H1 (cell line): ENCODE results near the gene LIX1L. TPM values are rescaled to one million over a fixed set of nuclear protein-coding genes. Genes with fewer than 3 reads are reported as not detected.

ENCODE experiments used
- ASH2L ChIP-seq: fragments of 200-600, 300-600 bp; sonication (generic); IDR thresholded peaks from one replicate; pipeline ENCODE4 v1.7.1; 2017; ENCODE audit warnings: low read length
- BRCA1 ChIP-seq: IDR thresholded peaks from 2 replicates; pipeline ENCODE4 v1.6.1; 2012; ENCODE audit warnings: low read depth, low read length, improper control_type of control experiment
- CHD1 ChIP-seq: IDR thresholded peaks from 2 replicates; pipeline ENCODE4 v1.6.1; 2012; ENCODE audit warnings: low read depth, low read length, improper control_type of control experiment
- CHD7 ChIP-seq: fragments of 300-600 bp; sonication (generic); IDR thresholded peaks from 2 replicates; pipeline ENCODE4 v1.7.1; 2012; ENCODE audit warnings: low read length, moderate library complexity, mild to moderate bottlenecking, inconsistent platforms; ENCODE audit not compliant: insufficient replicate concordance
- EZH2 ChIP-seq: fragments of 200-600 bp; sonication (generic); IDR thresholded peaks from 2 replicates; pipeline ENCODE4 v1.7.1; 2012; ENCODE audit warnings: low read depth, mild to moderate bottlenecking, moderate library complexity, low read length, inconsistent platforms; ENCODE audit not compliant: severe bottlenecking
- GABPA ChIP-seq: IDR thresholded peaks from 2 replicates; pipeline ENCODE4 v1.6.1; 2011; ENCODE audit warnings: mild to moderate bottlenecking, low read length, moderate library complexity, borderline replicate concordance; ENCODE audit not compliant: insufficient read depth
- HDAC6 ChIP-seq: IDR thresholded peaks from one replicate; pipeline ENCODE4 v1.7.1; 2012; ENCODE audit warnings: low read depth, mild to moderate bottlenecking, inconsistent platforms, low read length, moderate library complexity
- MAFK ChIP-seq: IDR thresholded peaks from 2 replicates; pipeline ENCODE4 v1.6.1; 2012; ENCODE audit warnings: low read depth, mild to moderate bottlenecking, improper control_type of control experiment, low read length
- SIRT6 ChIP-seq: IDR thresholded peaks from one replicate; pipeline ENCODE4 v1.7.1; 2012; ENCODE audit warnings: low read length, inconsistent platforms
- SIX5 ChIP-seq: IDR thresholded peaks from 2 replicates; pipeline ENCODE4 v1.6.1; 2011; ENCODE audit warnings: mild to moderate bottlenecking, low read depth, low read length
- SP2 ChIP-seq: IDR thresholded peaks from 2 replicates; pipeline ENCODE4 v1.6.1; 2012; ENCODE audit warnings: mild to moderate bottlenecking, low read length, inconsistent platforms
- SP4 ChIP-seq: IDR thresholded peaks from 2 replicates; pipeline ENCODE4 v1.6.1; 2012; ENCODE audit warnings: low read length, inconsistent platforms
- SRF ChIP-seq: IDR thresholded peaks from 2 replicates; pipeline ENCODE4 v1.6.1; 2011; ENCODE audit warnings: mild to moderate bottlenecking, low read depth, low read length, moderate library complexity
- TCF12 ChIP-seq: IDR thresholded peaks from 2 replicates; pipeline ENCODE4 v1.6.1; 2011; ENCODE audit warnings: low read depth, mild to moderate bottlenecking, low read length
- polyA plus RNA-seq, 7 experiments: library from polyadenylated mRNA; depleted of rRNA in 3 of 7; stranded (reverse) in 5 of 7; unstranded in 2 of 7; fragments of >200 nt in 5 of 7; fragments of 200-250 nt in 2 of 7; gene quantifications; 1 replicate in 5 of 7; 2 replicates in 1 of 7; 4 replicates in 1 of 7; pipeline versions ENCODE4 v1.2.1 to v1.2.3, GENCODE V29; 2011 to 2013; ENCODE audit warnings: missing spikeins in 2 of 7, mixed read lengths in 2 of 7
- total RNA-seq: library from RNA; stranded (reverse); fragmentation: NEBNext Ultra II Directional; extraction: Animal tissue kit (Norgen Biotek cat#: 25700); gene quantifications from 2 replicates; pipeline ENCODE4 v1.2.1, GENCODE V29; 2021

LIX1L gene
- total and polyA plus RNA-seq, 2 of the 8 experiments (the other 6 are each of a cell fraction or from before 2014, with no cell fraction given), result 2.9 to 3.7 TPM

- TF ChIP-seq CHD7, result no peak
- no peak for TF ChIP-seq SIX5
- TF ChIP-seq CHD1, result no peak
- no peak for TF ChIP-seq TCF12
- no peak for TF ChIP-seq SP4
- no peak for TF ChIP-seq MAFK
- no peak for TF ChIP-seq GABPA
- no peak for TF ChIP-seq SP2
- TF ChIP-seq SRF, result no peak
- TF ChIP-seq ASH2L, result no peak
- TF ChIP-seq BRCA1, result no peak
- TF ChIP-seq SIRT6, result no peak
- no peak for TF ChIP-seq EZH2
- no peak for TF ChIP-seq HDAC6
Observed at GRCh38 chr1:145977016-145977415, 19.2 kb upstream of the LIX1L start (continued).
